SU-DHL-6 (cell line): ENCODE measurements around the gene TOLLIP.

Experiments
- H2AFZ ChIP-seq: fragments of 200-600 bp; sonication (generic); 2 replicates; pipeline ENCODE4 v1.6.1; 2014; ENCODE audit warnings: low read depth, mild to moderate bottlenecking, moderate library complexity, mixed read lengths, antibody characterized with exemption, low read length; ENCODE audit not compliant: severe bottlenecking
- H3F3A ChIP-seq: fragments of 200-600 bp; shearing (Covaris generic); 2 replicates; pipeline ENCODE4 v1.6.0; 2016; ENCODE audit warnings: antibody characterized with exemption, mild to moderate bottlenecking; ENCODE audit not compliant: insufficient read depth
- H3K27ac ChIP-seq: fragments of 200-600 bp; sonication (generic); 2 replicates; pipeline ENCODE4 v1.5.1; 2016; ENCODE audit warnings: low read depth, mild to moderate bottlenecking, low read length, moderate library complexity, mixed read lengths
- H3K27me3 ChIP-seq: fragments of 200-600 bp; sonication (generic), shearing (Covaris generic); 2 replicates; pipeline ENCODE4 v1.6.0; 2014; ENCODE audit warnings: mild to moderate bottlenecking, low read length
- H3K36me3 ChIP-seq: fragments of 200-600 bp; sonication (generic); 2 replicates; pipeline ENCODE4 v1.6.1; 2014; ENCODE audit warnings: mild to moderate bottlenecking, low read length, mixed read lengths
- H3K4me2 ChIP-seq: fragments of 300-600, 200-600 bp; shearing (Covaris generic), sonication (generic); 2 replicates; pipeline ENCODE4 v1.6.0; 2014; ENCODE audit warnings: low read length, low read depth, mild to moderate bottlenecking; ENCODE audit not compliant: poor library complexity, severe bottlenecking
- H3K4me3 ChIP-seq: fragments of 200-600 bp; sonication (generic); 2 replicates; pipeline ENCODE4 v1.5.1; 2014; ENCODE audit warnings: antibody characterized with exemption, low read length, mild to moderate bottlenecking, mixed read lengths; ENCODE audit not compliant: insufficient read depth, poor library complexity, severe bottlenecking
- H3K79me2 ChIP-seq: fragments of 200-600 bp; sonication (generic); 2 replicates; pipeline ENCODE4 v1.6.1; 2014; ENCODE audit warnings: mild to moderate bottlenecking, low read length, moderate library complexity; ENCODE audit not compliant: insufficient read depth
- H3K9ac ChIP-seq: fragments of 200-600 bp; sonication (generic); 2 replicates; pipeline ENCODE4 v1.7.0; 2014; ENCODE audit warnings: mild to moderate bottlenecking, low read length
- H3K9me2 ChIP-seq: fragments of 200-600 bp; sonication (generic); replicated peaks from 2 replicates; pipeline ENCODE4 v1.6.1; 2014; ENCODE audit warnings: low read length; ENCODE audit not compliant: insufficient read depth
- H3K9me3 ChIP-seq: fragments of 200-600 bp; sonication (generic); 2 replicates; pipeline ENCODE4 v1.6.1; 2014; ENCODE audit warnings: low read length, mixed read lengths; ENCODE audit not compliant: insufficient read depth
- H4K20me1 ChIP-seq: fragments of 200-600 bp; sonication (generic); 2 replicates; pipeline ENCODE4 v1.6.1; 2014; ENCODE audit warnings: low read depth, mild to moderate bottlenecking, antibody characterized with exemption, low read length, moderate library complexity, mixed read lengths
- CTCF ChIP-seq: fragments of 200-600 bp; sonication (generic); IDR thresholded peaks from one replicate; pipeline ENCODE4 v1.5.1; 2017; ENCODE audit warnings: antibody characterized with exemption, mild to moderate bottlenecking, low read length, moderate library complexity; ENCODE audit not compliant: insufficient read depth, poor library complexity, severe bottlenecking
- EZH2phosphoT487 ChIP-seq: fragments of 200-600 bp; sonication (generic), shearing (Covaris generic); conservative IDR thresholded peaks from 2 replicates; pipeline ENCODE4 v1.6.1; 2018; ENCODE audit warnings: mild to moderate bottlenecking, antibody characterized with exemption, low read length, moderate library complexity, mixed read lengths

TOLLIP gene

GRCh38 chr11:1232021-1232882 lies 77.2 kb downstream of the TOLLIP start:
- H4K20me1 ChIP-seq: no peaks in the 10 kb centered on the region
- no peak overlapping the region for H2AFZ ChIP-seq
- H3K27ac ChIP-seq: no peak overlapping the region
- H3K9me3 ChIP-seq: no peaks in the 10 kb centered on the region
- no peak overlapping the region for H3K9ac ChIP-seq
- no peaks in the 10 kb centered on the region for H3F3A ChIP-seq
- H3K36me3 ChIP-seq: no peaks in the 10 kb centered on the region
- H3K4me3 ChIP-seq: no peak overlapping the region
- H3K79me2 ChIP-seq: no peaks in the 10 kb centered on the region
- TF ChIP-seq EZH2phosphoT487: no peak
- TF ChIP-seq CTCF: no peak
- H3K4me2 ChIP-seq: no peak overlapping the region
- no peaks in the 10 kb centered on the region for H3K27me3 ChIP-seq
- no peaks in the 10 kb centered on the region for H3K9me2 ChIP-seq

GRCh38 chr11:1231396-1232020 lies 77.9 kb downstream of the TOLLIP start:
- no peak overlapping the region for H3K4me2 ChIP-seq
- H4K20me1 ChIP-seq: no peaks in the 10 kb centered on the region
- H2AFZ ChIP-seq: no peak overlapping the region
- no peaks in the 10 kb centered on the region for H3K36me3 ChIP-seq
- H3K27me3 ChIP-seq: no peaks in the 10 kb centered on the region
- TF ChIP-seq CTCF (no peak), EZH2phosphoT487 (no peak)
- H3K9me2 ChIP-seq: no peaks in the 10 kb centered on the region
- H3K27ac ChIP-seq: no peak overlapping the region
- no peak overlapping the region for H3K9ac ChIP-seq
- no peaks in the 10 kb centered on the region for H3F3A ChIP-seq
- H3K79me2 ChIP-seq: no peaks in the 10 kb centered on the region
- no peaks in the 10 kb centered on the region for H3K9me3 ChIP-seq
- no peak overlapping the region for H3K4me3 ChIP-seq

- no peak overlapping the region for H3K9ac ChIP-seq
- no peak overlapping the region for H3K4me2 ChIP-seq
- no peak overlapping the region for H3K27ac ChIP-seq
- no peaks in the 10 kb centered on the region for H3K9me3 ChIP-seq
- no peak overlapping the region for H2AFZ ChIP-seq
- TF ChIP-seq EZH2phosphoT487 (no peak), CTCF (no peak)
- no peaks in the 10 kb centered on the region for H3K79me2 ChIP-seq
- no peaks in the 10 kb centered on the region for H4K20me1 ChIP-seq
- H3K9me2 ChIP-seq: no peaks in the 10 kb centered on the region
- no peaks in the 10 kb centered on the region for H3K36me3 ChIP-seq
- no peaks in the 10 kb centered on the region for H3F3A ChIP-seq
- no peaks in the 10 kb centered on the region for H3K27me3 ChIP-seq
- no peak overlapping the region for H3K4me3 ChIP-seq
These were observed 78.7 kb downstream of the TOLLIP start for GRCh38 chr11:1230456-1231395.
